BE2C (cell line): ENCODE results near the gene MXD4.

Experiments used
- DNase-seq: peaks from one replicate; pipeline ENCODE4 v3.0.0-alpha.2; 2020
- H3K27me3 ChIP-seq: fragments of 250-450 bp; sonication (Bioruptor Pico); 2 replicates; pipeline ENCODE4 v1.5.1; 2020; ENCODE audit warnings: mild to moderate bottlenecking
- H3K36me3 ChIP-seq: fragments of 250-450 bp; sonication (Bioruptor Pico); 2 replicates; pipeline ENCODE4 v1.5.1; 2020; ENCODE audit warnings: mild to moderate bottlenecking
- H3K4me1 ChIP-seq: fragments of 250-450 bp; sonication (Bioruptor Pico); 2 replicates; pipeline ENCODE4 v1.5.1; 2020
- H3K4me3 ChIP-seq: 2 replicates; pipeline ENCODE4 v1.5.1; 2011; ENCODE audit warnings: low read depth, low read length
- H3K9me3 ChIP-seq: fragments of 250-450 bp; sonication (Bioruptor Pico); 2 replicates; pipeline ENCODE4 v1.5.1; 2020
- CTCF ChIP-seq: IDR thresholded peaks from 2 replicates; pipeline ENCODE4 v1.5.1; 2012; ENCODE audit warnings: mild to moderate bottlenecking, low read depth, low read length

MXD4 gene

GRCh38 chr4:2267320-2267811 lies 5.5 kb upstream of the MXD4 start:
- no peaks in the 10 kb centered on the region for H3K9me3 ChIP-seq
- peaks cover 8% of the 10 kb centered on the region for H3K4me1 ChIP-seq
- no peak for DNase-seq
- no peak for TF ChIP-seq CTCF
- H3K27me3 ChIP-seq: no peaks in the 10 kb centered on the region
- no peak overlapping the region for H3K4me3 ChIP-seq
- no peaks in the 10 kb centered on the region for H3K36me3 ChIP-seq

GRCh38 chr4:2266821-2267220 lies 4.9 kb upstream of the MXD4 start:
- H3K4me3 ChIP-seq: no peak overlapping the region
- H3K36me3 ChIP-seq: no peaks in the 10 kb centered on the region
- no peaks in the 10 kb centered on the region for H3K9me3 ChIP-seq
- no peak for TF ChIP-seq CTCF
- no peaks in the 10 kb centered on the region for H3K27me3 ChIP-seq
- H3K4me1 ChIP-seq: peaks cover 8% of the 10 kb centered on the region
- no peak for DNase-seq

- Histone ChIP-seq H3K36me3 (no peaks in the 10 kb centered on the region), H3K27me3 (no peaks in the 10 kb centered on the region), H3K4me3 (no peak overlapping the region), H3K9me3 (no peaks in the 10 kb centered on the region), H3K4me1 (peaks cover 8% of the 10 kb centered on the region)
- DNase-seq: no peak
- no peak for TF ChIP-seq CTCF
These were observed 4.3 kb upstream of the MXD4 start for GRCh38 chr4:2266181-2266580.

- no peak for DNase-seq
- H3K4me1 ChIP-seq: peaks cover 8% of the 10 kb centered on the region
- TF ChIP-seq CTCF: no peak
- H3K9me3 ChIP-seq: no peaks in the 10 kb centered on the region
- no peaks in the 10 kb centered on the region for H3K36me3 ChIP-seq
- no peaks in the 10 kb centered on the region for H3K27me3 ChIP-seq
- no peak overlapping the region for H3K4me3 ChIP-seq
These were observed 3.5 kb upstream of the MXD4 start for GRCh38 chr4:2265113-2266110.

GRCh38 chr4:2264481-2265041 lies 2.7 kb upstream of the MXD4 start:
- TF ChIP-seq CTCF: no peak
- Histone ChIP-seq H3K4me3 (no peak overlapping the region), H3K27me3 (no peaks in the 10 kb centered on the region)

GRCh38 chr4:2263926-2264321 lies 2.0 kb upstream of the MXD4 start:
- no peak for TF ChIP-seq CTCF
- Histone ChIP-seq H3K36me3 (peaks cover 6% of the 10 kb centered on the region), H3K27me3 (no peaks in the 10 kb centered on the region), H3K9me3 (no peaks in the 10 kb centered on the region), H3K4me1 (peaks cover under 1% of the 10 kb centered on the region; the same call in 1 of the 2 replicates), H3K4me3 (no peak overlapping the region)
- peak; percentile 2 for DNase-seq

More at GRCh38 chr4:2264481-2265041, 2.7 kb upstream of the MXD4 start:
- Histone ChIP-seq H3K4me1 (peaks cover 7% of the 10 kb centered on the region), H3K9me3 (no peaks in the 10 kb centered on the region), H3K36me3 (no peaks in the 10 kb centered on the region)
- peak; percentile 4 for DNase-seq
